Right ventricle myocardium superior (tissue), 1 donor: ENCODE measurements around the gene MS4A14. TPM values are rescaled to one million over a fixed set of nuclear protein-coding genes. Genes with fewer than 3 reads are reported as not detected.
"Not testable (repeated sequence)": the region's sequence is repeated elsewhere in the genome, so short reads cannot be mapped to it uniquely, and the experiment has no call there.

Experiments used
- ATAC-seq: fragments of 200-7000 bp; cut with Tn5 transposase; one replicate; pipeline ENCODE4 v1.9.1; 2020; ENCODE audit warnings: mild to moderate bottlenecking; ENCODE audit not compliant: poor library complexity
- DNase-seq: peaks from one replicate; pipeline ENCODE4 v3.0.0-alpha.2; 2020
- intact Hi-C: fragments of 100-400 bp; cut with DNase I; formaldehyde crosslinking; loops from one replicate; pipeline ENCODE4 v1.11.2; 2022
- total RNA-seq: library from RNA; stranded (reverse); fragmentation: NEBNext Ultra II Directional; extraction: Animal tissue kit (Norgen Biotek cat#: 25700); gene quantifications from one replicate; pipeline ENCODE4 v1.2.1, GENCODE V29; 2021
- donor health status: DM: no; HTN: yes; CAD: no; lungs with severe emphysema.

Gene MS4A14
- total RNA-seq, 1 donor from 2014 or later = 0.97 TPM

GRCh38 chr11:60377401-60378136, 18.7 kb upstream of the MS4A14 start:
- intact Hi-C loops = no loop called here
- DNase-seq (peak; percentile 61), ATAC-seq (peak; percentile 79)

GRCh38 chr11:60378354-60378753, 17.9 kb upstream of the MS4A14 start, which contains the start of gene MS4A7:
Gene MS4A7, plus strand, starts transcription at chr11:60378532. Its CDS starts 4,610 bp downstream, at chr11:60383142.
- peak; percentile 86 for ATAC-seq

GRCh38 chr11:60389279-60389910, 6.9 kb upstream of the MS4A14 start:
- intact Hi-C loops = no loop called here
- DNase-seq (no peak), ATAC-seq (peak; percentile 75)

More at GRCh38 chr11:60378354-60378753, 17.9 kb upstream of the MS4A14 start, which contains the start of gene MS4A7:
- intact Hi-C loops = no loop called here
- peak; percentile 55 for DNase-seq

GRCh38 chr11:60390419-60390818, 5.8 kb upstream of the MS4A14 start:
- intact Hi-C loops = no loop called here
- DNase-seq (no peak), ATAC-seq (no peak)

GRCh38 chr11:60392361-60392760, 3.9 kb upstream of the MS4A14 start:
- ATAC-seq = no peak
- DNase-seq = no peak
- intact Hi-C loops = no loop called here

- ATAC-seq (no peak), DNase-seq (no peak)
- intact Hi-C loops = no loop called here
Observed at GRCh38 chr11:60393016-60393415, 3.2 kb upstream of the MS4A14 start.

- no peak for ATAC-seq
- no peak for DNase-seq
- intact Hi-C loops = no loop called here
Observed at GRCh38 chr11:60394666-60395380, 1.4 kb upstream of the MS4A14 start.

- ATAC-seq (peak; percentile 56), DNase-seq (no peak)
- intact Hi-C loops = no loop called here
Observed at GRCh38 chr11:60396799-60397198, 540 bp downstream of the MS4A14 start.

- no peak for DNase-seq
- intact Hi-C loops = no loop called here
- no peak for ATAC-seq
Observed at GRCh38 chr11:60420015-60420414, 23.8 kb downstream of the MS4A14 start.

- intact Hi-C loops = no loop called here
- no peak for ATAC-seq
- no peak for DNase-seq
Observed at GRCh38 chr11:60422609-60423008, 26.4 kb downstream of the MS4A14 start.

GRCh38 chr11:60428517-60428916, 32.3 kb downstream of the MS4A14 start:
- DNase-seq = no peak
- intact Hi-C loops = no loop called here
- ATAC-seq = no peak

- ATAC-seq = no peak
- intact Hi-C loops = no loop called here
- DNase-seq = no peak
Observed at GRCh38 chr11:60429272-60429671, 33.0 kb downstream of the MS4A14 start, which contains the start of gene MS4A5. Gene MS4A5, plus strand, starts transcription at chr11:60429572. Its CDS starts 103 bp downstream, at chr11:60429675.

GRCh38 chr11:60431251-60431650, 35.0 kb downstream of the MS4A14 start:
- intact Hi-C loops = no loop called here
- ATAC-seq = no peak
- DNase-seq = no peak

- DNase-seq = no peak
- no peak for ATAC-seq
- intact Hi-C loops = no loop called here
Observed at GRCh38 chr11:60433401-60433800, 37.1 kb downstream of the MS4A14 start.

- intact Hi-C loops = no loop called here
- ATAC-seq (no peak), DNase-seq (no peak)
Observed at GRCh38 chr11:60447070-60447469, 50.8 kb downstream of the MS4A14 start.

- ATAC-seq = no peak
- intact Hi-C loops = no loop called here
- DNase-seq = no peak
Observed at GRCh38 chr11:60447846-60448245, 51.6 kb downstream of the MS4A14 start.

- peak; percentile 20 for DNase-seq
- intact Hi-C loops = not testable (repeated sequence)
Observed at GRCh38 chr11:60451185-60451584, 54.9 kb downstream of the MS4A14 start.

GRCh38 chr11:60454212-60454611, 58.0 kb downstream of the MS4A14 start:
- ATAC-seq (no peak), DNase-seq (no peak)
- intact Hi-C loops = no loop called here

More at GRCh38 chr11:60451185-60451584, 54.9 kb downstream of the MS4A14 start:
- not testable (repeated sequence) for ATAC-seq

- DNase-seq = no peak
- ATAC-seq = no peak
- intact Hi-C loops = no loop called here
Observed at GRCh38 chr11:60455531-60456042, 59.3 kb downstream of the MS4A14 start, which contains the start of gene MS4A1. Gene MS4A1, plus strand, starts transcription at chr11:60455847. Its CDS starts 6,528 bp downstream, at chr11:60462375.
